Tibial nerve (tissue), 4 donors: ENCODE measurements around the gene ECT2. TPM values are rescaled to one million over a fixed set of nuclear protein-coding genes. Genes with fewer than 3 reads are reported as not detected.

ENCODE experiments used
- DNase-seq, 2 donors: peaks; one replicate each; pipeline ENCODE4 v3.0.0-alpha.2; 2019; ENCODE audit warnings: low spot score in 2 of 2
- H3K27ac ChIP-seq, 4 donors: fragments of 200-600 bp; sonication (generic) in 3 of 4; one replicate each; pipeline ENCODE4 v1.5.1; 2017 to 2019; ENCODE audit warnings: mild to moderate bottlenecking in 1 of 4
- H3K27me3 ChIP-seq, 2 donors: fragments of 200-600 bp; sonication (generic) in 1 of 2; one replicate each; pipeline versions ENCODE4 v1.5.1 to v1.6.0; 2017 to 2019
- H3K36me3 ChIP-seq, 3 donors: fragments of 200-600 bp; sonication (generic); one replicate each; pipeline ENCODE4 v1.5.1; 2018 to 2019
- H3K4me1 ChIP-seq, 4 donors: fragments of 200-600 bp; sonication (generic) in 3 of 4; one replicate each; pipeline ENCODE4 v1.5.1; 2017 to 2019
- H3K4me3 ChIP-seq, 4 donors: fragments of 200-600 bp; sonication (generic) in 3 of 4; one replicate each; pipeline ENCODE4 v1.5.1; 2017 to 2019; ENCODE audit warnings: mild to moderate bottlenecking in 1 of 4, moderate library complexity in 1 of 4
- H3K9me3 ChIP-seq, 4 donors: fragments of 200-600 bp; sonication (generic) in 3 of 4; one replicate each; pipeline ENCODE4 v1.5.1; 2017 to 2019
- CTCF ChIP-seq, 5 experiments: fragments of 200-600 bp in 3 of 5; fragments of 450-650 bp in 2 of 5; sonication (generic) in 3 of 5; IDR thresholded peaks; one replicate each; pipeline ENCODE4 v1.5.1; 2016 to 2019; ENCODE audit warnings: antibody characterized with exemption in 5 of 5, mild to moderate bottlenecking in 3 of 5, moderate library complexity in 2 of 5
- EP300 ChIP-seq, 2 donors: sonication (generic); formaldehyde crosslinking; IDR thresholded peaks; one replicate each; pipeline ENCODE4 v1.6.1; 2017; ENCODE audit warnings: antibody characterized with exemption in 2 of 2, mild to moderate bottlenecking in 1 of 2
- POLR2A ChIP-seq, 2 donors: fragments of 450-650 bp; IDR thresholded peaks; one replicate each; pipeline ENCODE4 v1.6.1; 2017; ENCODE audit warnings: antibody characterized with exemption in 2 of 2, mild to moderate bottlenecking in 2 of 2, moderate library complexity in 2 of 2
- WGBS, 2 donors: methylation state at CpG; one replicate each; pipeline ENCODE4 v1.1.5; 2018; 5-methylcytosine and 5-hydroxymethylcytosine counted together
- total RNA-seq, 4 donors: library from RNA; depleted of rRNA; stranded (reverse); fragments of >200 nt; gene quantifications; one replicate each; pipeline ENCODE4 v1.1.0, GENCODE V29; 2016

ECT2 gene
- total RNA-seq, 4 donors from 2014 or later = 3.1 to 9.0 (median 7.0) TPM

GRCh38 chr3:172746475-172746874, 4.1 kb upstream of the ECT2 start:
- no peak for DNase-seq
- no peak overlapping the region for H3K4me3 ChIP-seq
- H3K36me3 ChIP-seq = no peaks in the 10 kb centered on the region
- WGBS, 2 donors = 37 to 40% methylated on average over 2 of the region's 2 CpGs
- TF ChIP-seq CTCF (IDR thresholded peaks at IDR 0.05) = no peak
- no peak for TF ChIP-seq EP300 (IDR thresholded peaks at IDR 0.05)
- no peak for TF ChIP-seq POLR2A (IDR thresholded peaks at IDR 0.05)
- no peaks in the 10 kb centered on the region for H3K9me3 ChIP-seq
- H3K27me3 ChIP-seq = no peaks in the 10 kb centered on the region
- H3K4me1 ChIP-seq = peaks cover 0 to 18% (median 6%) of the 10 kb centered on the region in 4 donors
- no peak overlapping the region for H3K27ac ChIP-seq

GRCh38 chr3:172749230-172749965, 1.1 kb upstream of the ECT2 start:
- no peaks in the 10 kb centered on the region for H3K36me3 ChIP-seq
- H3K27me3 ChIP-seq = no peaks in the 10 kb centered on the region
- DNase-seq = peak in 1 of 2 donors; percentile 25
- H3K4me1 ChIP-seq = peaks cover 0 to 22% (median 6%) of the 10 kb centered on the region in 4 donors
- 12% methylated on average over 8 of the region's 8 CpGs for WGBS, 2 donors
- no peaks in the 10 kb centered on the region for H3K9me3 ChIP-seq
- peak overlapping the region; percentile 39 to 94 (median 54) for H3K4me3 ChIP-seq
- TF ChIP-seq CTCF (IDR thresholded peaks at IDR 0.05) = no peak
- no peak for TF ChIP-seq POLR2A (IDR thresholded peaks at IDR 0.05)
- peak in 1 of 2 donors; percentile 65 for TF ChIP-seq EP300 (IDR thresholded peaks at IDR 0.05)
- peak overlapping the region; percentile 60 to 89 (median 82) for H3K27ac ChIP-seq

- no peak for DNase-seq
- Histone ChIP-seq H3K27ac (peak overlapping the region; percentile 60 to 89 (median 82)), H3K36me3 (no peaks in the 10 kb centered on the region), H3K4me1 (peaks cover 0 to 22% (median 6%) of the 10 kb centered on the region in 4 donors), H3K9me3 (no peaks in the 10 kb centered on the region), H3K4me3 (peak overlapping the region; percentile 39 to 94 (median 54)), H3K27me3 (no peaks in the 10 kb centered on the region)
- WGBS, 2 donors = 10% methylated on average over 9 of the region's 9 CpGs
- TF ChIP-seq EP300 (IDR thresholded peaks at IDR 0.05) = no peak
- no peak for TF ChIP-seq CTCF (IDR thresholded peaks at IDR 0.05)
- no peak for TF ChIP-seq POLR2A (IDR thresholded peaks at IDR 0.05)
These were observed 508 bp upstream of the ECT2 start for GRCh38 chr3:172750069-172750367.

GRCh38 chr3:172751175-172751704, 714 bp downstream of the ECT2 start:
- DNase-seq = no peak
- Histone ChIP-seq H3K27ac (peak overlapping the region in 3 of 4 donors; percentile 34 to 89 (median 60)), H3K36me3 (peaks cover 0 to 3% (median 0%) of the 10 kb centered on the region in 3 donors), H3K4me3 (peak overlapping the region; percentile 41 to 94 (median 76)), H3K27me3 (no peaks in the 10 kb centered on the region), H3K4me1 (peaks cover 0 to 22% (median 6%) of the 10 kb centered on the region in 4 donors), H3K9me3 (no peaks in the 10 kb centered on the region)
- WGBS, 2 donors = 0 to 1% methylated on average over 13 to 14 of the region's 14 CpGs
- TF ChIP-seq CTCF (IDR thresholded peaks at IDR 0.05) (no peak), EP300 (IDR thresholded peaks at IDR 0.05) (no peak), POLR2A (IDR thresholded peaks at IDR 0.05) (no peak)

- TF ChIP-seq POLR2A (IDR thresholded peaks at IDR 0.05) = no peak
- TF ChIP-seq CTCF (IDR thresholded peaks at IDR 0.05) = no peak
- TF ChIP-seq EP300 (IDR thresholded peaks at IDR 0.05) = no peak
- no peak for DNase-seq
- H3K27me3 ChIP-seq = no peaks in the 10 kb centered on the region
- no peak overlapping the region for H3K27ac ChIP-seq
- no peak overlapping the region for H3K4me3 ChIP-seq
- no peaks in the 10 kb centered on the region for H3K9me3 ChIP-seq
- peaks cover 0 to 3% (median 0%) of the 10 kb centered on the region in 3 donors for H3K36me3 ChIP-seq
- WGBS, 2 donors = 100% methylated on average over 1 of the region's 1 CpG
- H3K4me1 ChIP-seq = peaks cover 0 to 22% (median 6%) of the 10 kb centered on the region in 4 donors
These were observed 2.1 kb downstream of the ECT2 start for GRCh38 chr3:172752651-172753050.
